GM21723 (cell line): Measurements from ENCODE around the gene BLOC1S1.

Experiments used
- ATAC-seq: cut with Tn5 transposase; IDR thresholded peaks from one replicate; pipeline ENCODE4 v1.9.1; 2021; ENCODE audit warnings: mild to moderate bottlenecking, moderate library complexity; ENCODE audit not compliant: unreplicated experiment

Gene BLOC1S1

GRCh38 chr12:55708695-55709233 is 7.1 kb upstream of the BLOC1S1 start:
- no peak for ATAC-seq

DNA sequence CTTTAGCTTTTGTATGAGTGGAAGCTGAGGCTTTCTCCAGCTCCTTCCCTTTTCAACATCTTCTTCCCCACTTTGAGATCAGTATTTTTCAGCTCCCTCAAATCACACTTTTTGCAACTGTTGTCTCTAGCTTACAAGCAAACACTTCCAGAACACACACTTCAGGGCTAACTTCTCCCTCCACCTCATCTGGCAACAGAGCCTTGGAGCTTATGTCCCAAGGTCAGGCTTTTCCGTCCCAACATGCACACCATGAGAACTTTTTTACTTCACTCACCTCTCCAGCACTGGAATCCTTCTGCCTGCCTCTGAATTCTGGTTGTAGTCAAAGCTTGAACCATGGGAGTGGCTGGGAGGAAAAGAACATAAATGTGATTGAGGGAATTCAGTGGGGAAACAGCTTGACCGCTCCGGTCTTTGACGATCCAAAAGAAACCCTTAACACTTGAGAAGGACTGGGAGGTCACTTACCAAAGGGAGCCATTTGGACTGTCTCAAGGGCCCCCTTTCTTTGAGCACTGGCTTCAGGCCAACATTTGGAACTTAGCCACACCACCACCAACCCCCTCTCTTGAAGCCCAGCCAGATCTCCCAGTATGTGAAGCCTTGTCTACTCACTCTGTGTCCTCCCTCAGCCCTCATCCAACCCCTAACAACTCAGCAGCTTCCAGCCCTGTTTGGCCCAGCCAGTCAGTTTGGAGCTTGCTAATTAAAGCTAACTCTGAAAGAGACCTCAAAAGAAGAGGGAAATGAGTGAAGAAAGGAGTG is 3.9 kb upstream of the BLOC1S1 start:
- ATAC-seq = no peak

- ATAC-seq = no peak
Observed at GRCh38 chr12:55712700-55713415, 3.0 kb upstream of the BLOC1S1 start.

- no peak for ATAC-seq
Observed at GRCh38 chr12:55713721-55714120, 2.1 kb upstream of the BLOC1S1 start.

DNA sequence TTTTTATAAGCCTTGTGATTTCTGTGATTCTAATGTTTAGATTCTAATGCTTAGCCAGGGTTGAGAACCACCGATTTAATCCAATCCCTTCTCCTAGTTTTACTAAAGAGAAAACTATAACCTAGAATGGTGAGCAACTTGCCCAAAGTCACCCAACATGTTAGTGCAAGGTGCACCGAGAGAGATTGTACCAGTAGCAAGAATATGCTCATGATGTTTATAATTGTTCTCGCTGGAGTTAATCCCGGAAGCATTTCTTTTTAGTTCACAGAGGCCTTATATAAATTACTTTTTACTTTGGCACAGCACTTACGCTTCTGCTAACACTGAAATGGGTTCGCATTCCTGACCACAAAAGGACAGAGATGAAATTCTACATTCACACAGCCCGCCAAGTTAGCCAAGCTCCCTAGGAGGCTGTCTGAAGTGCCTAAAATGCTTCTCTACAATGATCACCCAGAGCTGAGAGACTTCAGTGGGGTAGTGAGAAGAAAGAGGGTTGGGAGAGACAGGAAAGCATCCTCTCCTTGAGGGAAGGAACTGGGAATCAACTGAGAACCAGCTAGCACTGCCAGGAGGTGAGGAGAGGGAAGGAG is 579 bp upstream of the BLOC1S1 start:
- ATAC-seq = no peak

DNA sequence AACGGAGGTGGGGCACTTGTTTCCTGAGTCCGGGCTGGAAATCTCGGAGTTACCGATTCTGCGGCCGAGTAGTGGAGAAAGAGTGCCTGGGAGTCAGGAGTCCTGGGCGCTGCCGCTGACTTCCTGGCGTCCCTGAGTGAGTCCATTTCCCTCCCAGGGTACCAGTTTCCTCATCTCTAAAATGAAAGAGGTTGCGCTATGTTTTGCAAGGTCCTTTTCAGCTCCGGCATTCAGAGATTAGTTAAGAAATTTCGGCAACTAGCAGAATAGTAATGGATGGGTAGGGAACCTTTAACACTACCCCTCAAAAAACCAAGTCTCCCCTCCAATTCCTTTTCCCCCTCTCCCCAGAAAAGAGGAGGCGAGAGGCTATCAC is 724 bp downstream of the BLOC1S1 start:
- no peak for ATAC-seq

DNA sequence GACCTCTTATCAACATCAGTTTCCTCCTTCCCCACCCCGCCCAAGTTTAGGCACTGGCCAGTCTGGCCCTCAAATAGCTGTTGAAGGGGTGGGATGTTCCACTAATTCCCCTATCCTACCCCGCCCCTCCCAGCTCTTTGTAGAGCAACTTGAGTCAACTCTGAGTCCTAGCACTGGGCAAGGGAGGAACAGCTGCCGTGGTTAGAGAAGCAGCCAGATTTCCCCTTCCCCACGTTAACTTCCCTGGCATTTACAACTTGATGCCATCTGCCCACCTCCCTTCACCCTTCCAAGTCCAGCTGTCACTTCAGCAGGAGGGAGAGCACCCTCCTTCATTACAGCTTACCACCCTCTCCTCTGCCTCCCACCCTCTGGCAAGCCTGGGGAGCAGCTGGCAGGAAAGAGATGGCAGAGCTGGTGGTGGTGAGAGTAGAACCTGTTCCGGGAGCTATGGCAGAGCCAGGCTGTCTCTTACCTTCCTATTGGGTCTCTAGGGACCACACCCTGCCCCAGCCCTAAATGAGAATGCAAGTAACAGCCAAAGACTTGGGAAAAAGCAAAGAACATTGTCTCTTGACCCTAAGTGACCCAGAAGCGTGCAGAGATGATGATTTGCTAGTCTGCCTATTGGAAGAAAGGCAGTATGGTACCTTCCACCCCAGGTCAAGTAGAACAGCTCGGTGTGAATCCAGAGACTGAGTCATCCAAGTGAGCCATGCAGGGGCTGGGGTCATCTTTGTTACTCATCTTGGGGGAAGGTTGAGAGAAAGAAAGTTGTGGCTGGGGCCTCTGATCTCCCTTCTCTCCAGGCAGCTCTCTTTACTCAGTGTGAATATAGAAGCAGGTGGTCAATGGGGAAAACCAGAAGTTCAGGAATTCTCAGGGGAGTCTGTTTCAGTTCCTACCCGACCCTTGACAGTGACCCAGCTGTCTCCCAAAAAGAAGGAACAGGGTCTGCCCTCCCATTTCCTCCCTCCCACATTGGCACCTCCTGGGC is 1.5 kb downstream of the BLOC1S1 start:
- no peak for ATAC-seq

GRCh38 chr12:55718015-55718414 is 2.2 kb downstream of the BLOC1S1 start:
- no peak for ATAC-seq

DNA sequence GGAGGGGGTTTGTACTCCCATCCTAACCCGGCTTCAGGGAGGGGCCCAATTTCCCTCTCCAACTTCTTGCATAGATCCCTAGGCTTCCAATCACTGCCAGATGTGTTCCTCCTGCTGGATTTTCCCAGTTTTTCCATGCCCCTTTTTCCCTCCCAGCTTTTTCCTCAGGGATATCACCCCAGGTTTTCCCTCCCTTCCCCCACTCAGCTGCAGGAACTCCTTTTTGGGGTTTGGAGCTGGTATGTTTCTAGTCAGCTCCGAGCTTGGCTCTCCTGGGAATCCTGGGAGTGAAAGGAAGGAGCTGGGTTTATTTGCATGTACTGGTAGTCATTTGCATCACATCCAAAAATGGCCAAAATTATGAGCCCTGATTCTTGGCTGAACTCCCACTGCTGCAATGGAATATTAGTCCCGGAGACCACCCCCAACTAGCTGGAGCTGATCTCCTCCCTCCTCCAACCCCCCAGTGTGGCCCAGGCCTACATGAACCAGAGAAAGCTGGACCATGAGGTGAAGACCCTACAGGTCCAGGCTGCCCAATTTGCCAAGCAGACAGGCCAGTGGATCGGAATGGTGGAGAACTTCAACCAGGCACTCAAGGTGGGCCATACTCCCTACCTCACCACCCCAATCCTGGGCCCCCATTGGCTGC is 2.9 kb downstream of the BLOC1S1 start:
- ATAC-seq = no peak

GRCh38 chr12:55719371-55719770 is 3.5 kb downstream of the BLOC1S1 start:
- ATAC-seq = no peak

GRCh38 chr12:55720071-55720564 is 4.3 kb downstream of the BLOC1S1 start, which contains the start of gene RDH5:
RDH5 (plus strand) TSS chr12:55720393; CDS start chr12:55721185, 792 bp downstream.
- ATAC-seq = no peak

- ATAC-seq = no peak
Observed at GRCh38 chr12:55720894-55721444, 5.1 kb downstream of the BLOC1S1 start.

GRCh38 chr12:55721601-55722213 is 5.9 kb downstream of the BLOC1S1 start:
- no peak for ATAC-seq

- ATAC-seq = no peak
Observed at GRCh38 chr12:55722948-55723347, 7.1 kb downstream of the BLOC1S1 start.

- ATAC-seq = no peak
Observed at GRCh38 chr12:55723516-55724225, 7.8 kb downstream of the BLOC1S1 start.

- no peak for ATAC-seq
Observed at GRCh38 chr12:55724226-55724939, 8.5 kb downstream of the BLOC1S1 start.

DNA sequence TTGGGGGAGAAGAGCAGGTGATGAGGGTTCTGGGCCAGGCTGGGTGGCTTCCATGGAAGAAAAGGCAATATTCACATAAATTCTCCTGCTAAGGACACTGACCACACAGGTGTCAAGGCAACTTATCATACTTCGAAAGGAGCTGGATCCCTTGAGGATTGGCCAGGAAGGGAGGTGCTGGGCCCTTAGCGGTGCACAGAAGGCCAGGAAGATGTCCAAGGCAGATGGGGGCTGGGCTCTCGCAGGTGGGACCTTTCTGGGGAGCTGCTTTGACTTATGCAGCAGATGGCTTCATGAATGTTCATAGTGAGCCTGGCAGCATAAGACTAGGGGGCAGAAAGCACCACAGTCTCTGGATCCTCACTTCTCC is 9.1 kb downstream of the BLOC1S1 start:
- no peak for ATAC-seq

DNA sequence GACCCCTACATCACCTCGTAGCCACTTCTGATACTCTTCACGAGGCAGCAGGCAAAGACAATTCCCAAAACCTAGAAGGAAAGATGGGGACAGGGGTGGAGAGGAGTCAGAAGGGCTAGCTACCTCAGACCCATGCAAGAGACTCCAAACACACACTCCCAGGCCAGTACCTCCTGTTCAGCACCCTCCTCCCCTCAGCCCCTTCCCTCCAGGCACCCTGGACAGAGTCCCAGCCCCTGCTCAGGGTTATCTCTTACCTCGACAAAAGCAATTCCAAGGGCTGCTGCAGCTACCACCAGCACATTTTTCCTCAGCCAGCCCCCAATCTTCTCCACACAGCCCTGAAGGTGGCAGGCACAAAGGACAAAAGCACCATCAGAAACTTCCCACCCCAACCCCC is 9.7 kb downstream of the BLOC1S1 start:
- no peak for ATAC-seq
